Activated CD4-positive, alpha-beta T cell treated with anti-CD3 and anti-CD28 coated beads, Interleukin-2, Interleukin-6, amounts not matched to agents 100 ng/mL and 50 ng/mL, durations not matched to agents 16 hours and 8 hours (primary cell): ENCODE results near the gene MPP7.

Experiments used
- DNase-seq: peaks from one replicate; pipeline ENCODE4 v3.0.0-alpha.2; 2020

The MPP7 gene

GRCh38 chr10:28263136-28263857 is 39.6 kb downstream of the MPP7 start:
- DNase-seq = no peak

- no peak for DNase-seq
These were observed 46.1 kb downstream of the MPP7 start for GRCh38 chr10:28256776-28257175.

- DNase-seq = no peak
These were observed 48.4 kb downstream of the MPP7 start for GRCh38 chr10:28254290-28254985.

- DNase-seq = no peak
These were observed 49.6 kb downstream of the MPP7 start for GRCh38 chr10:28253169-28253785.
